Muscle of leg (tissue), 11 donors: ENCODE data around the gene SLC13A3. TPM values are rescaled to one million over a fixed set of nuclear protein-coding genes. Genes with fewer than 3 reads are reported as not detected.

Experiments used
- DNase-seq: peaks from one replicate; pipeline ENCODE4 v3.0.0; 2013
- H3K27ac ChIP-seq: one replicate; pipeline ENCODE4 v1.5.1; 2013; ENCODE audit warnings: mild to moderate bottlenecking, low read length, control low read depth
- H3K27me3 ChIP-seq: one replicate; pipeline ENCODE4 v1.6.1; 2013; ENCODE audit warnings: low read length; ENCODE audit not compliant: control insufficient read depth, insufficient read depth
- H3K36me3 ChIP-seq: one replicate; pipeline ENCODE4 v1.6.1; 2013; ENCODE audit warnings: low read length; ENCODE audit not compliant: control insufficient read depth, insufficient read depth
- H3K4me1 ChIP-seq: one replicate; pipeline ENCODE4 v1.6.1; 2013; ENCODE audit warnings: low read length; ENCODE audit not compliant: control insufficient read depth, insufficient read depth
- H3K4me3 ChIP-seq: one replicate; pipeline ENCODE4 v1.5.1; 2013; ENCODE audit warnings: low read length, control low read depth
- H3K9me3 ChIP-seq: replicated peaks from 2 replicates; pipeline ENCODE4 v1.6.1; 2013; ENCODE audit warnings: low read depth, low read length; ENCODE audit not compliant: control insufficient read depth
- WGBS: methylation state at CpG from one replicate; pipeline ENCODE4 v1.1.5; 2013; ENCODE audit warnings: missing lambda C conversion rate; ENCODE audit not compliant: insufficient coverage; 5-methylcytosine and 5-hydroxymethylcytosine counted together
- polyA plus RNA-seq, 8 donors: library from polyadenylated mRNA; unstranded; fragments of 120-200 nt; gene quantifications; one replicate each; pipeline versions ENCODE4 v1.2.1 to v1.2.3, GENCODE V29; 2013; ENCODE audit warnings: inconsistent platforms in 1 of 8, low replicate concordance in 1 of 8; ENCODE audit not compliant: insufficient read length in 8 of 8, insufficient read depth in 1 of 8
- total RNA-seq: library from RNA; stranded (reverse); fragments of 120-200 nt; gene quantifications from one replicate; pipeline ENCODE4 v1.2.4, GENCODE V29; 2013

Gene SLC13A3
- total and polyA plus RNA-seq, 9 donors: 2.3 to 4.2 (median 3.1) TPM

DNA sequence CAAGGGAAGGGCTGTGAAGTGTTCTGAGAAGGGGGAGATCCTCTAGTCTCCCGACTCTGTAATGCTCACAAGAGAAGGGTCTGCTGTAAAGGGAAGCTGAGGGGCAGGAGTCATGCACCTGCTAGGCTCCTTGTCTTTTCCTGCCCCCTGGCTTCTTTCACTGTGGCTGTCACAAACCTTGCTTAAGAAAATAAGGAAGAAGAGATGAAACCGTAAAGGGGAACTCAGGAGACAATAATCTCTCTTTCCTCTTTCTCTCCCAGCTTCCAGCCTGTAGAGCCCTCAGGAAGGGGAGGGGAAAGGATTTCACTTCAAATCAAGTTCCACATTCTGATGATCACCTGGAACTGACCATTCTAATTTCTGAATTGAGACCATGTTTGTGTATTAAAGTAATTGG lies 26.3 kb downstream of the SLC13A3 start:
- Histone ChIP-seq H3K9me3 (peaks cover 14% of the 10 kb centered on the region), H3K4me1 (no peaks in the 10 kb centered on the region), H3K4me3 (no peak overlapping the region), H3K27ac (no peak overlapping the region), H3K27me3 (no peaks in the 10 kb centered on the region), H3K36me3 (no peaks in the 10 kb centered on the region)
- WGBS: no CpG with 5 or more reads among the region's 2 CpGs
- DNase-seq: no peak

DNA sequence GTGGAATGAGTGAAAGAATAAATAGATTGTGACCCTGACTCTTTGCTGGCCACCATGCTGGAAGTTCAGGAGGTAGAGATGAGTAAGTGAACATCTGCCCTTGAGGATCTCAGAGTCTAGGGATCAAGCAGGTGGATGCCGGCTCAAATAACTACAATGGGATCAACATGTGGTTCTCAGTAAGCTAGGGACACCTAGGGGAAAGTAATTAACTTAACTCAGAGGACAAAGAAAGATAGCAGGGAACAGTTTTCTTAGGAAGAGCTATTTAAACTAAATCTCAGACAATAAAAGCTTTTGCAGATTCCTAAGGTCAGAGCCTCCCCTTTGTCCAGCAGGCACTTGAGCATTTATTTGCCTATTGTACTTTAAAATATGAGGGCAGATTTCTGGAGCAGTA lies 29.1 kb downstream of the SLC13A3 start:
- H3K4me3 ChIP-seq: no peak overlapping the region
- DNase-seq: no peak
- H3K4me1 ChIP-seq: no peaks in the 10 kb centered on the region
- peaks cover 10% of the 10 kb centered on the region for H3K9me3 ChIP-seq
- H3K36me3 ChIP-seq: no peaks in the 10 kb centered on the region
- H3K27ac ChIP-seq: no peak overlapping the region
- H3K27me3 ChIP-seq: no peaks in the 10 kb centered on the region
- no CpG with 5 or more reads among the region's 1 CpG for WGBS

DNA sequence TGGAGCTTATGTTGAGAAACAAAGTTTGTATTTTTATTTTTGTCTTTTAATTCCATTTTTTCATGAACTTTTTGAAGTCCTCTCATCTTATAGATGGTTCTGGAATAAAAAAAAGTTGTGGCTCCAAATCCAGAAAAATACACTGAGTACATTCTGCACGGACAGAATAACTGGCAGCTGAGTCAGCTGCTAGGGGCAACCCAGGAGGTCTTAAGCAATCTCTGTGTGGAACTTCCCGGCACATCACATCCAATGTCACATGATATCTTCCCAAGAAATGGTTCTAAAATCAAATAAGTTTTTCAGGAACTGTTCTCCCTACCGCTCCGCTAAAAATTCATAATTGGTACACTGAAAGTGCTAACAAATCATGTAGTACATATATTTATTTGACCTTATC lies 29.8 kb downstream of the SLC13A3 start:
- Histone ChIP-seq H3K9me3 (peaks cover 10% of the 10 kb centered on the region), H3K36me3 (no peaks in the 10 kb centered on the region), H3K27me3 (no peaks in the 10 kb centered on the region), H3K27ac (no peak overlapping the region), H3K4me1 (no peaks in the 10 kb centered on the region), H3K4me3 (no peak overlapping the region)
- WGBS: 40% methylated on average over 1 of the region's 4 CpGs
- no peak for DNase-seq

DNA sequence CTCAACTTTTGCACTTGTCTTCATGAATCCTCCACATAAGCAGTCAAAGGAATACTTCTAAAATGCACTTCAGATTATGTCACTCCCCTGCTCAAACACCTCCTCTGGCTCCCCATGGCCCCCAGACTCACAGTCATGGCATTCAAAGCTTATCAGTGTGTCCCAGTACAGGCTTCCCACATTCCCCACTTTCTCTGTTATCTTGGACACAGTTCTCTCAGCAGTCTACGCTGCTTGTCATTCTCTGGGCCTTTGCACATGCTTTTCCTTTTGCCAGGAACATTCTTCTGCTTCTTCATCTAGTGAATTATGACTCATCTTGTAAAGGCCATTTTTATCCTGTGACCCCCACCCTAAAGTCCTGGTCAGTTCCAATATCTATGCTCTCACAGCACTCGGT lies 31.8 kb downstream of the SLC13A3 start:
- H3K27me3 ChIP-seq: no peaks in the 10 kb centered on the region
- no peak for DNase-seq
- peaks cover 6% of the 10 kb centered on the region for H3K9me3 ChIP-seq
- no peak overlapping the region for H3K4me3 ChIP-seq
- H3K36me3 ChIP-seq: no peaks in the 10 kb centered on the region
- H3K4me1 ChIP-seq: no peaks in the 10 kb centered on the region
- H3K27ac ChIP-seq: no peak overlapping the region
- WGBS: 91% methylated on average over 2 of the region's 2 CpGs

DNA sequence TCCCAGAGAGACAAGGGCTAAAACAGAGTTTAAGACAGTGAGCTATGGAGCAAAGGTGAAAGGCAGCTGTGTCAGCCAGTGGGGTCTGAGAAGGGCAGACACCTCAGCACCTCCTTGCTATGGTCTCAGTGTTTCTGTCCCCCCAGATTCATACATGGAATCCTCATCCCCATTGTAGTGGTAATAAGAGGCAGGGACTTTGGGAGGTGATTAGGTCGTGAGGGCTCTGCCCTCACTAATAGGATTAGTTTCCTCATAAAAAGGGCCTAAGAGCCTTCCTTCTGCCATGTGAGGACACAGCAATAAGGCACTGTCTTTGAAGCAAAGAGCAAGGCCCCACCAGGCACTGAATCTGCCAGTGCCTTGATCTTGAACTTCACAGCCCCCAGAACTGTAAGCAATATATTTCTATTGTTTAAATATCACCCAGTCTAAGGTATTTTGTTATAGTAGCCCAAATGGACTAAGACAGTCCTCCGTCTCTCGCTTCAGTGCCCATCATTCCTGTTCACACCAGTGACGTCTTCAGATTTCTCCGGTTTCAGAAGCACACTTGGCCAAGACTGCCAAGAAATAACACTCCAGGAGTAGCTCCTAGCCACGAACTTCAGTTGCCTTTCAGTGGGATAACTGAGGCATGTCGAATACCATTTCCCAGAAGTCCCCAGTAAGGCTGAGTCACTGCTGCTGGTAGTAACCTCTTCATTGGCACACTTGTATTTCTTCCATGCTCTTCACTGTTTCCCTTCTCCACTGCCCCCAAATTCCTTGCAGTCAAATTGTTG lies 32.8 kb downstream of the SLC13A3 start:
- WGBS: 93% methylated on average over 6 of the region's 7 CpGs
- Histone ChIP-seq H3K27ac (no peak overlapping the region), H3K27me3 (no peaks in the 10 kb centered on the region), H3K36me3 (no peaks in the 10 kb centered on the region), H3K4me3 (no peak overlapping the region), H3K4me1 (no peaks in the 10 kb centered on the region), H3K9me3 (no peaks in the 10 kb centered on the region)
- DNase-seq: no peak

DNA sequence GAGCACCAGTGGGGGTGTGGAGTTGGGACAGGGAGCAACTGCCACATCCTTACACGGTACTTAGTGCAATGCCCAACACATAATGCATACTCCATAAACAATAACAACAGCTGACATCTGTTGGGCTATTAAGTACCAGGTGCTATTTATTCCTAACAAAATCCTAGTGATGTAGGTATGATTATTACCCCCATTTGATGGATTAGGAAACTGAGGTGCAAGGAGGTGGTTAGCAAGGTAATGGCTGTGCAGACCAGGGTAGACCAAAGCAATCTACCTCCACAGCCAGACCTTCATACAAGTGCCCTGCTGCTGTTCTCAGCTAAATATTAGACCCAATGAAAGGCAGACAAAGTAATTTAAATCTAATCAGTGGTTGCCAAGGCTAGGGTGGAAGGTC lies 36.8 kb downstream of the SLC13A3 start:
- Histone ChIP-seq H3K4me3 (no peak overlapping the region), H3K36me3 (no peaks in the 10 kb centered on the region), H3K4me1 (no peaks in the 10 kb centered on the region), H3K27me3 (no peaks in the 10 kb centered on the region), H3K27ac (no peak overlapping the region), H3K9me3 (peaks cover 2% of the 10 kb centered on the region)
- WGBS: no CpG with 5 or more reads among the region's 1 CpG
- DNase-seq: no peak

DNA sequence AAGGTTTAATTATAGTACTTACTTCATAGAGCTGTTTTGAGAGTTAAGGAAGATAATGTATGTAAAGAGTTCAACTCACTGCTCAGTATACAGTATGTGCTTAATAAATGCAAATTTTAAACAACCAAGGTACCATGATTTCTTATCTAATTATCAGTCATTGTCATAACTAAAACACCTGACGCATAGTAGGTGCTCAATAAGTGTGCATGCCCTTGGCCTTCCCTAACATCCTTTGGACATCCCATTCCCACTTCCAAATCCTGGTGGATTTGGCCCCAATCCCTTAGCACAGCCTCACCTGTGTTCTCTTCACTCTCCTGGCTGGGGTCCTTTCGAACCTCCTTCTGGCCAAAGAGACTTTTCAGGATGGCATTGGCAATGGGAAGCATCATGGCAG lies 41.1 kb downstream of the SLC13A3 start:
- WGBS: 100% methylated on average over 2 of the region's 2 CpGs
- no peak overlapping the region for H3K27ac ChIP-seq
- no peaks in the 10 kb centered on the region for H3K4me1 ChIP-seq
- H3K9me3 ChIP-seq: peaks cover 2% of the 10 kb centered on the region
- no peak for DNase-seq
- H3K4me3 ChIP-seq: no peak overlapping the region
- no peaks in the 10 kb centered on the region for H3K27me3 ChIP-seq
- no peaks in the 10 kb centered on the region for H3K36me3 ChIP-seq

DNA sequence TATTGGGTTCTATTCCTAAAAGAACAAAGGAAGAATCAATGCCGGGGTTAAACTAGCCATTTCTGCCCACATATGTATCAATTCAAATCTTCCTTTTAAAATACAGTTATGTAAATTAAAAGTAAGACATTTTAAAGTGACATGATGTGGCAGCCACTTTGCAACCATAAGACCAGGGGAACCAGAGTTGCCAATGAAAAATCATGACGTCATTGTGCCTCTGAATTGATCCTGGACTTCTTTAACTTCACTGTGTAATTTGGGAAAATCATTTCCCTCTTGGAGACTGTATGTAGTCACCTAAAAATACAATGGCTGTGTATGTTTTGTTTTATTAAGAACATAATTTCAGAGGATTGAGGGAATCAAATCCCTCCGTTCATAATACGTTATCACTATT lies 42.2 kb downstream of the SLC13A3 start:
- no peak overlapping the region for H3K27ac ChIP-seq
- no CpG with 5 or more reads among the region's 4 CpGs for WGBS
- H3K27me3 ChIP-seq: no peaks in the 10 kb centered on the region
- H3K36me3 ChIP-seq: no peaks in the 10 kb centered on the region
- no peaks in the 10 kb centered on the region for H3K4me1 ChIP-seq
- no peak overlapping the region for H3K4me3 ChIP-seq
- H3K9me3 ChIP-seq: peaks cover 2% of the 10 kb centered on the region
- no peak for DNase-seq

DNA sequence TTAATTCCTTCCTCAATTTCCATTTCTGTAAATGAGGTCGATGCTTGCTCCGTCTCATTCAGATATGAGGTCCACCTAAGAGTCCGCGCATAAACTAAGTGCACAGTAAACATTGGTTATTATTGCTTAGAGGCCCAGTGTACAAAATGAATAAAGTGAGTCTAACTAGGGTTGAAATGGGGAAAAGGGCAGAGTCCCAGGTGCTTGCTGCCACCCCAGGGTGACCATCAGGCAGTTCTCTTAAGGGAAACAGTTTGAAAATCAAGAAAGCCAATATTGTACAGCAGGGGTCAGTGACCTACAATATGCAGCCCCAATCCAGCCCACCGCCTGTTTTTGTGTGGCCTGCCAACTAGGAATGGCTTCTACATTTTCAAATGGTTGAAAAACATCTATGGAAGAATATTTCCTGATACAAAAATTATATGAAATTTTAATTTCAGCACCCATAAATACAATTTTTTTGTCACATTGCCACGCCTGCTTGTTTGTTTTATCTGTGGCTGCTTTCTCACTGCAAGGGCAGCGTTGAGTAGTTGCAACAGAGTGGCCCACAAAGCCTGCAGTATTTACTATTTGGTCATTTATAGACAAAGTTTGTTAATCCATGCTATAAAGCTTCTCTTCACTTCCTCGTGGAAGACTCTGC lies 43.3 kb downstream of the SLC13A3 start:
- Histone ChIP-seq H3K9me3 (peaks cover 2% of the 10 kb centered on the region), H3K27ac (no peak overlapping the region), H3K4me1 (no peaks in the 10 kb centered on the region), H3K4me3 (no peak overlapping the region), H3K36me3 (no peaks in the 10 kb centered on the region), H3K27me3 (no peaks in the 10 kb centered on the region)
- WGBS: no CpG with 5 or more reads among the region's 8 CpGs
- no peak for DNase-seq

DNA sequence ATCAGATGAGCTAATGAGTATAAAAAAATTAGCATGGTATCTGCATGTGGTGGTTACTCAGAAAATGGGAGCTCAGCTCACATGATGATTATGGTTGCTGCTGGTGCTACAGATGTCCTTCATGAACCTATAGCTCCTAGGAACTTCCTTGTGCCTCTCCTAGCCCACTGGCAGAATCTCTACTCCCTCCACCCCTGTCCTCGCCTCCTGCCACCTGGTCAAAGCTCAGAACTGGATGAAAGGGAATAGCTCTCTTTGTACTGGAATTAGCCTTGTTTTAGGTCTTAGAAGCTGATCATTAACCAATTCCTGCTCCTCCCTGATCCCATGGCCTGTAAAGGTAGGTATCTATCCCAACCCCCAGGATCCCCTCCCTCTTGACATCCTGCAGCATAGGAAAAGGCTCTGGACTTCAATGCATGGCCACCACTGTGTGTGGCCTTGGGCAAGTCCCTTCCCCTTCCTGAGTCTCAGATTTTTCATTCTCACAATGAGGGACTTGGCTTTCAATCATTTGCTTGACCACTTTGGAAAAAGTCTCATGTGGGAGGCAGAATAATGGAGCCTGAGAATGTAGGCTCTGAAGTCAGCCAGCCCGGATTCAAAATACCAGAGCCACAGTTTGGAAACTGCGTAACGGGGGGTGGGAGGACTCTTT lies 43.9 kb downstream of the SLC13A3 start:
- Histone ChIP-seq H3K36me3 (no peaks in the 10 kb centered on the region), H3K9me3 (peaks cover 2% of the 10 kb centered on the region), H3K27me3 (no peaks in the 10 kb centered on the region), H3K27ac (no peak overlapping the region), H3K4me3 (no peak overlapping the region), H3K4me1 (no peaks in the 10 kb centered on the region)
- whole genome bisulfite sequencing: 100% methylated on average over 1 of the region's 4 CpGs
- no peak for DNase-seq
